T-helper 1 cell treated with Interleukin-12 subunit alpha and Interleukin-12 subunit beta and Interleukin-4 antibody, amounts not matched to agents 30 ng/mL and 1 ng/mL, for 36 hours (primary cell): ENCODE data around the gene KANSL3. TPM values are rescaled to one million over a fixed set of nuclear protein-coding genes. Genes with fewer than 3 reads are reported as not detected.
"Not testable (repeated sequence)": the region's sequence is repeated elsewhere in the genome, so short reads cannot be mapped to it uniquely, and the experiment has no call there.

Experiments
- intact Hi-C: fragments of 100-400 bp; cut with micrococcal nuclease; formaldehyde crosslinking; loops from one replicate; pipeline ENCODE4 v1.15.1; 2024
- total RNA-seq: library from RNA; stranded (reverse); gene quantifications from 2 replicates; pipeline ENCODE4 v1.2.3, GENCODE V29; 2022

The KANSL3 gene
- total RNA-seq = 64.0 and 66.0 TPM in 2 replicates

- intact Hi-C loops = loop anchor here (1.0 to 5.0 kb wide), 10 partner anchors 44 to 491 kb away; partner anchors contain the start of genes ANKRD39, CNNM3, CNNM4 and DUSP2
Measured at GRCh38 chr2:96638144-96639121, at the start of gene KANSL3. KANSL3 (minus strand) TSS chr2:96638312; CDS start chr2:96637135, 1,177 bp downstream.

- intact Hi-C loops = no loop called here
Measured at GRCh38 chr2:96687266-96687665, 49.2 kb upstream of the KANSL3 start.

GRCh38 chr2:96685577-96686459 is 47.7 kb upstream of the KANSL3 start:
- intact Hi-C loops = no loop called here

GRCh38 chr2:96684883-96685576 is 46.9 kb upstream of the KANSL3 start:
- intact Hi-C loops = no loop called here

DNA sequence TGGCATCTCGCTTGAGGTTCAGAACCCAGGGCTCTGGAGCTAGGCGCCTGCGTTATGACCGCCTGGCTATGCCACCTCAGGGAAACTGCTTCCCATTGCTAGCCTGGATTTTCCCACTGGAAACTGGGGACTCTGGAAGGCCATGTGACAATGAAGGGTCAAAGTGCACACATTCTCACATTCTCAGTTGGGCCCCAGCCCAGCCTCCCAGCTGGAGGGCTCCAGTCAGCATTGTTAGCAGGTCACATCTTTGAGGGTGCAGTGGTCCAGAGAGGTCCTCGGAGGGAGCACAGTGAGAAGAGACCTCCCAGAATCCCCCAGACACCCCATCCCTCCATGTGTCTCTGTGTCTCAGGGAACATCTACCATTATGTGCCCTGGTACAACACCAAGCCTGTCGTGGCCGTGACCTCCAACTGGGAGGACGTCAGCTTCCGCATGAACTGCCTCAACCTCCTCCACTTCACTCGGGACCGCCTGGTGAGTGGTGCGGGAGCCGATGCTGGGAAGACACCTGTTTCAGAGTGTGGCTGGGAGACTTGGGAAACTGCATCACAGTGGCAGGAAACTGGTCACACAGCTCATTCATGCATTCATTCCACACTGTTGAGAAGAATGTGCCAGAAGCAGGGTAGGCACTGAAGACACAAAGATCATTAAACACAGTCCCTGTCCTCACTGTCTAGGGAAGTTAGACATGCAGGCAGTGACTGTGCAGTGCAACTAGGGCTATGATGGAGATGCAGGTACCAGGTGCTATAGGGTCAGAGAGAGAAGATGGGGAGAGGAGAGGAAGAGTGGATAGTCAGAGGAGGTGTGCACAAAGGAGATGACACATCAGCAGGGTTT is 46.1 kb upstream of the KANSL3 start:
- intact Hi-C loops = no loop called here

DNA sequence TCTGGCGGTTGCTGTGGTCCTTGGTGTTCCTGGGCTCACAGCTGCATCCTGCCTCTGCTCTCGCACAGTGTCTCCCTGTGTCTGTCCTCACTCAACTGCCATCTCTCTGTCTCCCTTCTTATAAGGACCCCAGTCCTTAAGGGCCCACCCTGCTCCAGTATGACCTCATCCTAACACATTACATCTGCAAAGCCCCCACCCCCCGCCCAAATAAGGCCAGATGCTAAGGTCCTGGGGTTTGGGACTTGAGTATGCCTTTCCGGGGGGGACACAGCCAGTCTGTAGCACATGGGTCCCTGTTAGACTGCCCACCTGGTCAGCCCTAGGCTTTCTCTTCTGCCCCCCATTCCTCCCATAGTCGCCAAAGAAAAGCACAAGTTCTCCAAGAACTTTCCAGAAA is 45.2 kb upstream of the KANSL3 start:
- intact Hi-C loops = no loop called here

- intact Hi-C loops = no loop called here
Measured at GRCh38 chr2:96681540-96681939, 43.4 kb upstream of the KANSL3 start.

GRCh38 chr2:96680561-96681141 is 42.5 kb upstream of the KANSL3 start:
- intact Hi-C loops = no loop called here

- intact Hi-C loops = no loop called here
Measured at GRCh38 chr2:96679848-96680247, 41.7 kb upstream of the KANSL3 start.

DNA sequence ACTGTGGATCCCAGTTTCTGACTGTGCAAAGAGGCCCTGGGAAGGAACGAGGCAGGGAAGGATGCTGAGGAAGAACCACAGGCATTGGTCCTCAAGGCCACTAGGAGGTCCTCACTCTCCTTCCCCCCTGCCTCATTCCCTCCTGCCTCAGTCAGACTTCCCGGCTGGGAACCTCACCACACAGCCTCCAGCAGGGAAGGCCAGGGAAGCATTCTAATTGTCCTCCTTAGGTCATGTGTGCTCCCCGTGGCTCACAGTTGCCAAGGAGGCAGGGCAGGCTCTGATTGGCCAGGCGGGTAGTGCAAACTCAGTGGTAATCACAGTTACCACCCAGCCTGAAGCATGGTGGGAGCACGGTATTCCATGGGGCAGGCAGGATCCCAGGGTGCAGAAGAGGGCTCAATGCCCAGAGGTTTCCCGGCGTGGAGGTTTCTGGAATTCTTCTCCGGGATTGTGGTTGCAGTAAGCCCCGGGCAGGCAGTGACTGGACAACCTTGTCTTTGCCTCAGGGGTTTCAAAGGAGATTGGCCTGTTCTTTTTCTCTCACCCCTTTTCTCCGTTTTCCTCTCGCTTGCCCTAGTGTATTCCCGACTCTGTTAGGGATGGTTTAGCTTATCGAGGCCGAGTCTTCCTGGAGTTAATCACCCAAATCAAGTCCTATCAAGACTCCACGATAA is 31.6 kb upstream of the KANSL3 start:
- intact Hi-C loops = no loop called here

GRCh38 chr2:96668771-96669170 is 30.7 kb upstream of the KANSL3 start:
- intact Hi-C loops = no loop called here

GRCh38 chr2:96665717-96666116 is 27.6 kb upstream of the KANSL3 start:
- intact Hi-C loops = not testable (repeated sequence)

GRCh38 chr2:96665083-96665569 is 27.0 kb upstream of the KANSL3 start:
- intact Hi-C loops = no loop called here

GRCh38 chr2:96664366-96664925 is 26.3 kb upstream of the KANSL3 start:
- intact Hi-C loops = no loop called here

GRCh38 chr2:96663829-96664228 is 25.7 kb upstream of the KANSL3 start:
- intact Hi-C loops = no loop called here

DNA sequence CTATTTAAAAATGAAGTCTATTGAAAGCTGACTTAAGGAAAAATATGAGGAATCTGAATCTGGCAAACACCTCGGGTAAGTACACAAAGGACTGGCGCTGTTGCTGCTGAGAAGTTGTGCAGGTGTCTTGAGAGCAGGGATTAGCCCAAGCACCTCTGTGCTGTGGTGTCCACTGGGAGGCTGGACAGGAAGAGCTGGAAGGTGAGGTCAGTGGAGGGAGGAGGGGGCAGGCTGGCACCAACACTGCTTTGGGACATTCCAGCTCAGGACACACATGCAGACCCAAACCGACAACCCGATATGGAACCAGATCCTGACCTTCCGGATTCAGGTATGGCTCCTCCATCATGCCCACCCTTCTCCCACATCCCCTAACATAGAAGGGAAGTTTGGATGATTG is 25.1 kb upstream of the KANSL3 start:
- intact Hi-C loops = no loop called here

GRCh38 chr2:96662360-96662759 is 24.2 kb upstream of the KANSL3 start:
- intact Hi-C loops = no loop called here

GRCh38 chr2:96661324-96661723 is 23.2 kb upstream of the KANSL3 start:
- intact Hi-C loops = no loop called here

- intact Hi-C loops = no loop called here
Measured at GRCh38 chr2:96656540-96656939, 18.4 kb upstream of the KANSL3 start.
